EL (cell line): Measurements from ENCODE around the gene SEMA6A.

Source experiments
- DNase-seq: peaks from one replicate; pipeline ENCODE4 v3.0.0-alpha.2; 2016

The SEMA6A gene

DNA sequence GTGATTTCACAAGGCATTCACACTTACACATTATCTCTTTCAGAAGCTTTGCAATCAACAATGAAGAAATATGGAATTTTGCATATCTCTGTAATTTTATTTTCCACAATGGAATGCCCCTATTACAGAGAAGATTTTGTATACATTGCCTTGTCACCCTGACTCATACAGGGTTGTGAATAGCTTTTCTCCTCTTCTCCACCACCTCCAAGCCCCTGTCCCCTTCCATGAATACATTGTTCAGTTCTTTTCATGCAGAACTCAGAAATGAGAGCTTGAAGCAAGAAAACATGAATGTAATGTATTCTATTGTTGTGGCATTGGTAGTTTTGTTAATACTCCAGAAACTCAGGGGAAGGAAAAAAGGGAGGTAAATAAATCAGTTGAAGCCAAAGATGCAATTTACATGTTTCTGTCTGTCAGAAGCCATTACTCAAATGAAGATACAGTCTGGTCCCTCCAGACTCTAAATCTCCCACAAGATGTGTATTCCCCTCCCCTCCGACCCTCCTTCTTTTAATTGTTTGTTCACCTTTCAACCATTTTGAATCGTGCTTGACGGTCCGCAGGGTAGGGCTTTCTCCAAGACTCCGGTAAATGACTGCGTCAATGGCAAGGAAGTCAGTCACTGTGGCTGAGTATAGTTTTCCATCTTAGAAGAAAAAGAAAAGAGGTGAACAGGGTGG lies 86.1 kb downstream of the SEMA6A start:
- no peak for DNase-seq

DNA sequence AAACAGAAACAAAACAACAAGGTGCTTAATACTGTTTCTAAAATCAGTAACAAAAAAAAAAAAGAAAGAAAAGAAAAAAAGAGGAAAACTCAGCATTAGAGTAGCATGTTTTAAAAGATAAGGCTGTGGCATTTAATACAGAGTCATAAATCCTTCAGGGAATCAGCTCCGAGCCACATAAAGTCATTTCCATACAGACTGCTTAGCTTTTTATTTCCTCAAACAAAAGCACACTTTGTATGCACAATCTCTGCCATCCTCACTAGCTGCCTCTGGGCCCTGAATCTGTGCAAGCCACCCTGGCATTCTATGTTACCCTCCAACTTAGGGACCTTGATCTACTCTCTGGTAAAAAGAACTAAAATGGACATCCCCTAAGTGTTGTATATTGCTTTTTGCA lies 87.6 kb downstream of the SEMA6A start:
- DNase-seq: no peak

DNA sequence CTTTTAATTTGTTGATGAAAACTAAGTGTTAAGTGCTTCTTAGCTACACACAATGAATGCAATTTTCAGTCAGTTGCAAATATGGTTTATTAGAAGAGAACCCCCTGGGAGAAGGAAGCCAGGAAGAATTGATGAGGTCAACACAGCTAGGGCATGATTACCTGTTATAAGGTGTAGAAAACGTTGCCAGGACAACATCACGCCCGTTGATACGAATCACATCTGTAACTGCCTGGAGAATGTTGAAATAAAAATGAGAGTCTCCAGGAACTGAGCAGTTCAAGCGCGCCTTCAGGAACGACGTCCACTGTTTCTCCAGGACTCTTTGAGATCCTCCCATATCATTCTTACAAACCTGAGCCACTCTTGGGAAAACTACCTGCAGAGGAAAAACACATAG lies 88.0 kb downstream of the SEMA6A start:
- DNase-seq: no peak

DNA sequence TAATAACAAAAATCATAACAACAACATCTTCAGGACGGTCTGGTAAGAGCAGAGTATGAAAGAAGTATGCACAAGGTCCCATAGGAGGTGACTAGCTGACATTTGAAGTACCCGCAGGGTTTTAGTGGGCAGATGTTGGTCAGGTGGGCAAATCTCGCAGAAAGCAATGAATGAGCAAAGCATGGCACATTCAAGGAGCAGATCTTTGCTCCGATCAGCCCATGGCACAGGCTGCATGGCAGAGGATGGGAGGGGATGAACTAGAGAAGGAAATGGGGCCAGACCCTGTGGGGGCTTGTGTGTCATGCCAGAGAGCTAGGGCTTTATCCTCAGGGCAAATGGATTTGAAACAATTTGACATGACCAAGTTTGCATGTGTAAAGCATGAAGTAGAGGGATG lies 90.0 kb downstream of the SEMA6A start:
- no peak for DNase-seq

DNA sequence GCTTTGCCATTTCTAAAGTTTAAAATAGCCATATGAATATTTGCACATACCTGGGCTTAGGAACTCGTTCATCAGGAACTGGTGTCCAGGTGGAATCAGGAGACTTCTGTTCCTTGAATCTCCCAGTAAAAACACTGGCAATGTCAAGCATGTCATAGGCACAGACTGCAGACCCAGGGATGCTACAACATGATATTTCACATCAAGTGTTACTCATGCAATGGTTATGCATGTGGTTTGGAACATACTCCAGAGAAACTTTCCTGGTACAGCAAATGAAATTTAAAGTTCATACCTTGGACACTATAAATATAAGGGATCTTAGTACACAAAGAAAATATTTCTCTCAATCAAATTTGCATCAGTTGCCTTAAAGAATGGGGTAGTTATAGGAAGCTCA lies 92.2 kb downstream of the SEMA6A start:
- DNase-seq: peak; percentile 30

DNA sequence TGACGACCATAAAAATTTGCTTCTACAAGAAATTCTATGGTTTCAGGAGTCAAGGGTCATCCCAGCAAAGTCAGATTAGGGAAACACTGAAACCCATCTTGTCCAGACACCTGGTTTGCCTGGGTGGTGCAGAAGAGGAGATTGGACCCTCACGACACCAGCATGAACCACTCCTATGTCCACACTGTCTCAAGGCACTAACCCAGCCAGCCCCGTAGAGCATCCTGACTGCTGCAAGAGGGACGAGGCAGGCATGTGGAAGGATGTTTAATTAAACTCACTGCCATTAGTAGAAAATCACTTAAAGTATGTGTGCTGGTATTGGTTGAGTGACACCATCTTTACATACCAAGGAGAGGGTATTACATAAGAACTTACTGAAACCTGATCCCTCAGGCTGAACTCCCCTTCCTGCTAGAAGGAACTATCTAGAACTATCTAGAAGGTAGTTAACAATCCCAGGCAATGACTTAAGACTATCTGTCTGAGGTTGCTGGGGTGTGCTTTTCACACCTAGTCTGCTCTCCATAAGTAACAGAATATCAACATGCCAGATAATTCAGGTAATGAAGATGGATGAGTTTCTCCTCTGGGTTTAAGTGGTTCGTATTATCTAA lies 93.6 kb downstream of the SEMA6A start:
- DNase-seq: no peak

- DNase-seq: no peak
Observed at GRCh38 chr5:116479776-116480675, 94.6 kb downstream of the SEMA6A start.

- DNase-seq: no peak
Observed at GRCh38 chr5:116478491-116478890, 96.1 kb downstream of the SEMA6A start.

- DNase-seq: no peak
Observed at GRCh38 chr5:116476897-116477537, 97.6 kb downstream of the SEMA6A start.

GRCh38 chr5:116475338-116475737 lies 99.3 kb downstream of the SEMA6A start:
- DNase-seq: no peak

DNA sequence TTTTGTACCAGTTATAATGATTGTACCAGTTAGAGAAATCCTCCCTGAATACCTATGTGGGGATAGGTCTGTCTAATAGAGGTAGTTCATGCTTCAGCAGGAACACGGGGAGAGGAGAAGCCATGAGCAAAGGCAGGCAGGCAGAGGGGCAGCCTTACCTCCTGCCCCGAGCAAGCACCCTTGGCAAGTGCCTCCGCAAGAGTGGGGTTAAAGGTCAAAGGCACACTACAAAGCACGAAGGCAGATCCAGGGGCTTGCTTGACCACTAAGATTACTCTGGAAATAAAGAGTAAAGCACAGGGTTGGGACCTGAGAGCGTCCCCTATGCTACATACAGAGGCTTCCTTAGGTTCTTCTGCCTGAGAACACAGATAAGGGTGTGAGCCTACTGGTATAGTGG lies 100.9 kb downstream of the SEMA6A start:
- DNase-seq: no peak

- no peak for DNase-seq
Observed at GRCh38 chr5:116472274-116472673, 102.3 kb downstream of the SEMA6A start.

- no peak for DNase-seq
Observed at GRCh38 chr5:116469631-116470030, 105.0 kb downstream of the SEMA6A start.

GRCh38 chr5:116468583-116468982 lies 106.0 kb downstream of the SEMA6A start:
- DNase-seq: no peak

DNA sequence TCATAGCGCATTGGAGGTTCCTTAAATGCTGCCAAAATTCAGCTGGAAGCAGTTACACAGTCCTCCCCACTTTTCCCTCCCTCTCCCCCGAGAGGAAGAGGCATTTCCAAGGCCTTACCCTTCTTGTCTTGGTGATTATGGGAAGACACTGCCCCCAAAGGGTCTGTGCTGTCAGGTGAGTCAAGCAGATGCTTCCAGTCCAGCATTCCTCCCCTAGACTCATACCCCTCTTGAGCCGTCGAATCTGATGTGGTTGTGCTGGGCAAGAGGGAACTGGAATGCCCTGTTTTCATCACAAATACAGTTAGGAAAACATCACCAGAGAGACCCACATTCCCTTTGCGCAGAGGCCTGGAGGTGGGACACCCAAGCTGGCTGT lies 107.2 kb downstream of the SEMA6A start:
- no peak for DNase-seq

DNA sequence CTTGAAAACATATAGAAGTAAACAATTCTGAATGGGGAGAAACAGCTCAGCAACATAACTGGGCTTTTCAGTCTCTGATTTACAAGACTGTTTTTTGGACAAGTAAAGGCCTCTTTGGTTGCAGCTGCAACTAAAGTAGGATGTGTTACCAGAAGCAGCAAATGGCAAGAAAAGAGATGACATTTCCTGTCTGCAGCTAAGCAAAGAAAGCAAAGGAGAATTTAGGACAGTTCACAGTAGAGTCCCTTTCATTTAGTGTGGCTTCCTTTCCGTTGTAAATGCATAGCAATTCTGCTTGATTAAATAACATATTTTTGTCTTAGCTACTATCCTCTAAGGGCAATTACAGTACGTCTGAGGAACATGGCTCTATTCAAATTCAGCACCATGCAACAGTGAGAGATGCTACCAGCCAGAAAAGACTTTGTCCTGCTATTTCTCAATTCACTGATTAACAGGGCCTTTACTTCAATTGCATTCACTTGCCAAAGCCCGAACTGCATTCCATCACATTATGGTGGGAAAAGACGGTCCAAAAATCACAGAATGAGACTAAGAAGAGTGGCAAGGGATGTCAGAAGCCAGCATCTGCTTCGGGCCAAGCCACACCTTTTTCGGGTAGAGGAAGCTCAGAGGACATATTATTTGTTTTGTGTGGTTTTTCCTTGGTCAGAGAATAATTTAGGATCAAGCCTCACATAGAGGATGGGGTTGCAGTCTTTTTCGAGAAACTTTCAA lies 107.7 kb downstream of the SEMA6A start:
- DNase-seq: no peak

- DNase-seq: no peak
Observed at GRCh38 chr5:116465411-116465810, 109.2 kb downstream of the SEMA6A start.

GRCh38 chr5:116464144-116464708 lies 110.4 kb downstream of the SEMA6A start:
- DNase-seq: no peak

DNA sequence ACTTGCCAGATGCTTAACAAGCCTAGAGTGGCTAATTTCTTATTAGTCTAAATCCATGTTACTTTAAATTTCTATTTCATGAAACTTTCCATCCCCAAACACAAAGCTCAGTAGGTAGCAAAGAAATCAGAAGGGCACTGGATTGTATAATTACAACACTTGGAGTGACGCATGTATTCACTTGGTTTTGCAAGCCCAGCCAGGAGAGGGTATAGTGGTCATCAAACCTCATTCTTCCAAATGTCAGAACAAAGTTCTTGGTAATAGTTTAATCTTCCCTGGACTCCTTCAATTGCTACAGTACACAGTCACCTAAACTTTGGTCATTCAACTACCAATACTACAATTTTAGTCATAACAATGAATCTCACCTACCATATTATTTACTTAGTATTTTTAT lies 112.1 kb downstream of the SEMA6A start:
- no peak for DNase-seq

GRCh38 chr5:116459301-116459700 lies 115.3 kb downstream of the SEMA6A start:
- no peak for DNase-seq

DNA sequence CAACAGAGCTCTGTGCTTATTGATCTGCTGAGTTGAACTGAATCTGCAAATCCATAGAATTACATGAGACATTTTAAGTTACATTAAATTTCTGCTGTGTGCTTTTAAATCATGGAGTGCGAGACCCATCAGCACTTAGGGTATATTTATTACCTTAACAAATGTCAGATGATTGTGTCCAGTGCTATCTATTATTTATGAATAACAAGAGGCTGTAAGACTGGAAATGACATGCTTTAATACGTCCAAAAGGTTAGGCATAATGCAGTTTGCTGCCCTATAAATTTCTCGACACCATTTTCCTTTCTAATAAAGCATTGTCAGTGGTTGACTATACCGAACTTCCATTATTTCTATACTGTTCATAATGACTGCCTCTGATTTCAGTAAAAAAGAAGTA lies 117.6 kb downstream of the SEMA6A start:
- DNase-seq: no peak

DNA sequence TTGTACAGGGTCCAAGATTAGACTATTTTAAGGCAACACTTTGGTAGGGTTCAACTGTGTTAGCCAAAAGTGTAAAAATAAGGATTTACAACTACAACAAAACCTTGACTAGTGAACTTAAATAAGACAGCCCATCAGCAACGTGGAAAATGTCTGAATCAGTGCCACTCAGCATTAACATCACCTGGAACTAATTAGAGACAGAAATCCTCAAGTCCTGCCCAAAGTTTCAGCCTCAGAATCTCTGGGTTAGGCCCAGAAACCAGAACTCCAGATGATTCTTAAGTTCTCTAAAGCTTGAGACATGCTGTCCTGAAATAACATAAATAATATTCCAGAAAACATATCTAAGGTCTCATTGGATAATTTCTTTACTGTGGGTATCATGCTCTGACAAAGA lies 118.6 kb downstream of the SEMA6A start:
- no peak for DNase-seq
